GM10248 (cell line): ENCODE measurements around the gene VAC14.

Experiments
- CTCF ChIA-PET: fragments of 300-600 bp; sonication (Branson Sonifier 250); formaldehyde crosslinking; extraction: SDS; loops from one replicate; lab custom pipeline; 2021; ENCODE audit warnings: antibody characterized with exemption; lab: Yijun Ruan, JAX
- POLR2A ChIA-PET: fragments of 350-650 bp; sonication (Branson Sonifier 250); formaldehyde crosslinking; extraction: SDS; loops from one replicate; lab custom pipeline; 2020; ENCODE audit warnings: antibody characterized with exemption; lab: Yijun Ruan, JAX
- DNase-seq: peaks from one replicate; pipeline ENCODE4 v3.0.0; 2012; ENCODE audit errors: extremely low spot score
- CTCF ChIP-seq: IDR thresholded peaks from 2 replicates; pipeline ENCODE4 v1.5.1; 2012; ENCODE audit warnings: mild to moderate bottlenecking, low read depth; ENCODE audit errors: extremely low read depth, missing control alignments, control extremely low read depth

The VAC14 gene

GRCh38 chr16:70786020-70786755, 14.8 kb downstream of the VAC14 start:
- ChIA-PET CTCF (interaction anchor here (6.8 kb wide), 1 partner anchor 16 kb away, joined by 46 read pairs; no protein-coding TSS in a partner anchor), POLR2A (no interaction called here)
- no peak for TF ChIP-seq CTCF
- DNase-seq, result no peak

DNA sequence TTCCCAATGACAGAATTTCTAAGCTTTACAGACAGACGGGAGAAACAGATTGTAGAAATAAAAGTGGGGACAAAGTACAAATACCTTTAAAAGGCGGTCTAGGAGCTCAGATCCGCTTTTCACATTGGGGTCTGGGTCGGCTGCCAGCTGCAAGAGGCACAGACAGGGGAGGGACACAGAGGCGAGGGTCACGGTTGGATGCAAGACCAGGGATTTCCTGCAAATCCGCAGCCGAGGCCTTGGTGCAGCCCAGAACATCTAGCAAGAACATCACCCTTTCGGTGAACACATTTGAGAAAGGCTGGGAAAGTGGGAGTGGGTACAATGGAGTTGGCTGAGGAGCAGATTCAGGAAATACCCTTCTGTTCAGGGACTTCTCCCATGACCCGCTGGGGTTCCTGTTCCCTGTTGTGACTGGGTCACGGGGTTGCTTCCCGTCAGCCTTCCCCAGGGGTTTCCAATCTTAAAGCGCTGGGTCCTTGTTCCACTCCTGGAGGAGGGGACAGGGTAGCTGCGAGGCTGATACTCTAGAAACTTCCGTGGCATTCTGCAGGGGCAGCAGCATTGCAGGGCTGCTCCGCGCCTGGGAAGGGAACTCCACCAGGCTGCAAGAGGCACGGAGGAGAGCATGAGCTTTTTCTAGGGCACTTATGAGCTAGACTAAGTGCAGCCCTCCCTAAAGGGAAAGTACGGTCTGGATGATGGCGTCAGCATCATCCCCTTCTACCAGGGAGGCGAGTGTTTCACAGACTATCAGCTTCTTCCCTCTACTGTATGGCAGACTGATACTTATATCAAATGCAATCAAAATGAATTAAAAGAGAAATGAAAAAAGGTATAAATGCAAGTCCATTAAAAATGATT, 16.0 kb downstream of the VAC14 start:
- CTCF ChIA-PET, result interaction anchor here (1.1 to 6.8 kb wide), 3 partner anchors 9 to 106 kb away, joined by 3 to 46 read pairs (median 3); no protein-coding TSS in a partner anchor
- POLR2A ChIA-PET, result no interaction called here
- DNase-seq, result no peak
- TF ChIP-seq CTCF, result no peak

DNA sequence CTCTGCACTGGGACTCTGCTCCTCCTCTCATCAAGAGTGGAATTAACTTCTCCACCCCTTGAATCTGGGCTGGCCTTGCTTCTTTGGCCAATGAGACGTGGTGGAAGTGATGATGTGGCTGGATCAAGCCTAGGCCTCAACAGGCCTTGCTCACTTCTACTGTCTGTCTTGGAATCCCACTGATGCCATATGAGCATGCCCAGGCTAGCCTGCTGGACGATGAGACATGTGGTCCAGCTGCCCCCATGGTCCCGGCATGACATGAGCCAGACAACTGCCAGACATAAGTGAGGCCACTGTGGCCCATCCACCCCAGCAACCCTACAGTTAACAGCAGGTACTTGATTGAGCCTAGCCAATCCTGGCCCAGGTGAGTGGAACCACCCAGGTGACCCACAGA, 18.7 kb downstream of the VAC14 start:
- POLR2A ChIA-PET, result no interaction called here
- CTCF ChIA-PET, result interaction anchor here (4.8 kb wide), 1 partner anchor 12 kb away, joined by 46 read pairs; no protein-coding TSS in a partner anchor

DNA sequence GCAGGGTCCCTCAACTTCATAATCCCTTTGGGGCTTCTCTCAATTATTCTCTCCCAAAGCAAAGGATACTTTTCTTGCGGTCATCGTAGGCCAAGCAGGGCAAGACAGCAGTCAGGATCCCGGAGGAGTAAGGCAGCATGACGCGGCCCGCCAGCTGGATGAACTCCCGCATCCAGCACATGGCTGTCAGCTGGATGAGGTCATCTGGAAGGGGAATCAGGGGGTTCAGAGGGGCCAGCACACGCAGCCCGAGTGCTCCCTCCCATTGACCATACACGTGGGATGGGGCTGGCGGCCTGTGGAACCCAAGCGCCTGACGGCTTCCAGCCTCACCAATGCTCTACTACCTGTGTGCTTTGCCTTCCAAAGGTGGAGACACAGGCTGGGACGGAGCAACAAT, 19.2 kb downstream of the VAC14 start:
- CTCF ChIA-PET, result interaction anchor here (4.8 kb wide), 1 partner anchor 11 kb away, joined by 46 read pairs; no protein-coding TSS in a partner anchor
- TF ChIP-seq CTCF, result no peak
- POLR2A ChIA-PET, result no interaction called here
- DNase-seq, result no peak

More for the DNA sequence above, 18.7 kb downstream of the VAC14 start:
- DNase-seq, result no peak
- TF ChIP-seq CTCF, result no peak

DNA sequence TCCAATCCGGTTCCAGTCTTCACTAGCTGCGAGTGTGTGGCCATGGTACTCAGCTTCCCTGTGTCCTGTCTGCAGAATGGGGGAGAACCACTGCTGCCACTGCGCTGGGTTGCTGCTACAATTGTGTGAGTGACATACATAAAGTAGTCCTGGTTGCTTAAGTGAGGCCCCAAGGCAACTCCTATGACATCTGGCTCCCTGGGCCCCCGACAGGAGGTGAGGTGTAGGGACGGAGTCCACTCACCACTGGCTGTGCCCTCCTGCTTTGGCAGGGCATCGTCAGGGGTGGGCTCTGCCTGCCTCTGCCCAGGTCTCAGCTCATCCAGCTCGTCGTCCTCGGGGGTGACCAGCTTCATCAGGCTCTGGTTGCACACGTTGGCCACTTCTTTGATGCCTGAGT, 20.4 kb downstream of the VAC14 start:
- CTCF ChIA-PET, result interaction anchor here (4.8 kb wide), 1 partner anchor 10 kb away, joined by 46 read pairs; no protein-coding TSS in a partner anchor
- POLR2A ChIA-PET, result no interaction called here
- TF ChIP-seq CTCF, result no peak
- no peak for DNase-seq

DNA sequence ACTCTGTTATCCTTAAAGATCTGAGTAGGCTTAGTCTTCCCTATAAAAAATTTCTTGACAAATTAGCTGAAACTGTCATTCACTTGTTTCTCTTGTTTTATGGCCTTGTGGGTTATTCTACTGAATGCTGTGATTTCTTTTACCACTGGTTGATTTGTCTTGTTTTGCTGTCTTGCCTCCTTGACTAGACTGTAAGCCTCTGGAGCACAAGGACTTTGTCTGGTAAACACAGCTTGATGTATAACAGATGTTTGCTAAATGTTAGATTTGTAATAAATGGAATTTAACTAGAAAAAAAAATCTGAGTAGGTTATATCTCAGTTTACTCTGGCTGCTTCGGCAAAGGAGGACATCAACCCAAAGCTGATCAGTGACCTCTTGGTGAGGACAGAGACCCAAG, 21.6 kb downstream of the VAC14 start:
- no peak for DNase-seq
- ChIA-PET POLR2A (no interaction called here), CTCF (interaction anchor here (0.8 to 4.8 kb wide), 2 partner anchors 9 to 410 kb away, joined by 3 to 46 read pairs; no protein-coding TSS in a partner anchor)
- TF ChIP-seq CTCF, result no peak
